Retinal pigment epithelial cell (primary cell): ENCODE measurements around the gene ZNF225.

Experiments used
- DNase-seq: peaks from one replicate; pipeline ENCODE4 v3.0.0-alpha.2; 2010; ENCODE audit warnings: low read depth
- H3K4me3 ChIP-seq: 2 replicates; pipeline ENCODE4 v1.5.1; 2011; ENCODE audit warnings: mild to moderate bottlenecking, low read length, control low read depth, moderate library complexity
- TF ChIP-seq, protein P1 (sequence below): conservative IDR thresholded peaks from 2 replicates; pipeline ENCODE4 v1.5.1; 2011; ENCODE audit warnings: low read depth, low read length, control low read depth, inconsistent platforms

ZNF225 gene

DNA sequence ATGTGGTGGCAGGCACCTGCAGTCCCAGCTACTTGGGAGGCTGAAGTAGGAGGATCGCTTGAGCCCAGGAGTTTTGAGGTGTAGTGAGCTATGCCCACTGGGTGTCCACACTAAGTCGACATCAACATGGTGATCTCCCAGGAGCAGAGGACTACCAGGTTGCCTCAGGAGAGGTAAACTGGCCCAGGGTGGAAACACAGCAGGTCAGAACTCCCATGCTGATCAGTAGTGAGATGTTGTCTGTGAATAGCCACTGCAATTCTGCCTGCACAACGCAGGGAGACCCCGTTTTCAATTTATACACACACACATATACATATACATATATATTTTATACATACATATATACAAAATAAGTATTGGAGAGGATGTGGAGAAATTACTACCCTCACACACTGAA is 21.1 kb upstream of the ZNF225 start:
- H3K4me3 ChIP-seq, result no peak overlapping the region
- DNase-seq, result no peak
- TF ChIP-seq, protein P1, sequence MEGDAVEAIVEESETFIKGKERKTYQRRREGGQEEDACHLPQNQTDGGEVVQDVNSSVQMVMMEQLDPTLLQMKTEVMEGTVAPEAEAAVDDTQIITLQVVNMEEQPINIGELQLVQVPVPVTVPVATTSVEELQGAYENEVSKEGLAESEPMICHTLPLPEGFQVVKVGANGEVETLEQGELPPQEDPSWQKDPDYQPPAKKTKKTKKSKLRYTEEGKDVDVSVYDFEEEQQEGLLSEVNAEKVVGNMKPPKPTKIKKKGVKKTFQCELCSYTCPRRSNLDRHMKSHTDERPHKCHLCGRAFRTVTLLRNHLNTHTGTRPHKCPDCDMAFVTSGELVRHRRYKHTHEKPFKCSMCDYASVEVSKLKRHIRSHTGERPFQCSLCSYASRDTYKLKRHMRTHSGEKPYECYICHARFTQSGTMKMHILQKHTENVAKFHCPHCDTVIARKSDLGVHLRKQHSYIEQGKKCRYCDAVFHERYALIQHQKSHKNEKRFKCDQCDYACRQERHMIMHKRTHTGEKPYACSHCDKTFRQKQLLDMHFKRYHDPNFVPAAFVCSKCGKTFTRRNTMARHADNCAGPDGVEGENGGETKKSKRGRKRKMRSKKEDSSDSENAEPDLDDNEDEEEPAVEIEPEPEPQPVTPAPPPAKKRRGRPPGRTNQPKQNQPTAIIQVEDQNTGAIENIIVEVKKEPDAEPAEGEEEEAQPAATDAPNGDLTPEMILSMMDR, result no peak

DNA sequence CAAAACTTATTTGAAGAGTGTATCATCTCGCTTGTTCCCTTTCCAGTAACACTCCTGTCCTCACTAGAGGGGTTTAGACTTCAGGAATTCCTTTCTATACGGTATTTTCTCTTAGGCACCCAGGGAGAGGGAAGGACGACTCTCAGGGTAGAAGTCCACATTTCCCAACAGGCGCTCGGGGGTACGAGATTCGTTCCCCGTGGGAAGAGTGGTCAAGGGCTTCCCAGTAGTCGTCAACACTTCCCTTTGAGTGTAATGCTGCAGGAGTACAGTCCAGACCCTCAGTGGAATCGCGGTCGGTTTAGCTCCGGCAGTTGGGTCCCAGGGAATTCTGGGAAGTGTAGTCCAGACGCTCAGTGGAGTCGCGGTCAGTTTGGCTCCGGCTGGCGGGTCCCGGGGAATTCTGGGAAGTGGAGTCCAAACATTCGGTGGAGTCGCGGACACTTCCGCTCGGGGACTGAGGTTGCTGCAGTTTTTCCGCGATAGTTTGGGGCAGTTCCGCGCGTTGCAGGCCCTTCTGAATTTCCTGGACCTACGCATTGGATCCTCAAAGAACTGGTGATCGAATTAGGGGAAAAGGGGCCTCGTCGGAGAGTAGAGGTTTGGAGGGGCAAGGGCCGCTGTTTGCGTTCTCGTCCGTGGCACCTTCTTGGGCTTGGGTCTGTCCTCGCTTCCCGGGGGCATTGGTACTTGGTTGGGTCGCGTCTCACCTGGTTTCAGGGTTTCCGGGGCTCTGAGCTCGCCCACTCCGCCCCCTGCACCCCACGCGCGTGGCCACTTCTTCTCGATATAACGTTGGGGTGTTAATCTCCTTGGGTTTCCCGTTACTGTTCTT is 19.1 kb upstream of the ZNF225 start, which contains the start of gene ZNF224:
ZNF224 (plus strand) TSS at position 431 of the 835 bp plus-strand sequence. CDS start 3,513 bp downstream, outside the sequence.
- DNase-seq, result peak; percentile 65
- TF ChIP-seq, protein P1, result no peak
- peak within 1 kb of the TSS; percentile 79 for H3K4me3 ChIP-seq

DNA sequence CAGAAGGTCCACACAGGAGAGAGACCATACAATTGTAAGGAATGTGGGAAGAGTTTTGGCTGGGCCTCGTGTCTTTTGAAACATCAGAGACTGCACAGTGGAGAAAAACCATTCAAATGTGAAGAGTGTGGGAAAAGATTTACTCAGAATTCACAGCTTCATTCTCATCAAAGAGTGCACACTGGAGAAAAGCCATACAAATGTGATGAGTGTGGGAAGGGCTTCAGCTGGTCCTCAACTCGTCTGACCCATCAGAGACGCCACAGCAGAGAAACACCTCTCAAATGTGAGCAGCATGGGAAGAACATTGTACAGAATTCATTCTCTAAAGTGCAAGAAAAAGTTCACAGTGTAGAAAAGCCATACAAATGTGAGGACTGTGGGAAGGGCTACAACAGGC is 5.4 kb upstream of the ZNF225 start:
- no peak overlapping the region for H3K4me3 ChIP-seq
- TF ChIP-seq, protein P1, result no peak
- no peak for DNase-seq

DNA sequence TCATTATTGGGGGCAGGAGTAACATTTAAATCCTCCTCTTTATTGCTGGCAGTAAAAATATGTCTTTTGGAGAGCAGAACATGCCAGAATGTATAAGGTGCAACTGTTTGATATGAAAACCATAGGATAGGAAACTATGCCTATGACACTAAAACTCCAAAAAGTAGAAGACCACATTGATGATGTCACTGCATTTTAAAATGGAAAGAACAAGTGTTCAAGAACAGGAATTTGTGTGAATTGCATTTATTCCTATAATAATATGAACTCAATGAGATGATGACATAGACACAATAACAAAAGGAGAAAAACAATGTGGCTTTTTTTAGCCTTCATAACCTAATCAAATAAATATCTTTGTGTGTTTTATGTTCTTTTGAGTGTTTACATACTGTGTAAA is 3.7 kb upstream of the ZNF225 start:
- no peak overlapping the region for H3K4me3 ChIP-seq
- no peak for DNase-seq
- TF ChIP-seq, protein P1, result no peak

DNA sequence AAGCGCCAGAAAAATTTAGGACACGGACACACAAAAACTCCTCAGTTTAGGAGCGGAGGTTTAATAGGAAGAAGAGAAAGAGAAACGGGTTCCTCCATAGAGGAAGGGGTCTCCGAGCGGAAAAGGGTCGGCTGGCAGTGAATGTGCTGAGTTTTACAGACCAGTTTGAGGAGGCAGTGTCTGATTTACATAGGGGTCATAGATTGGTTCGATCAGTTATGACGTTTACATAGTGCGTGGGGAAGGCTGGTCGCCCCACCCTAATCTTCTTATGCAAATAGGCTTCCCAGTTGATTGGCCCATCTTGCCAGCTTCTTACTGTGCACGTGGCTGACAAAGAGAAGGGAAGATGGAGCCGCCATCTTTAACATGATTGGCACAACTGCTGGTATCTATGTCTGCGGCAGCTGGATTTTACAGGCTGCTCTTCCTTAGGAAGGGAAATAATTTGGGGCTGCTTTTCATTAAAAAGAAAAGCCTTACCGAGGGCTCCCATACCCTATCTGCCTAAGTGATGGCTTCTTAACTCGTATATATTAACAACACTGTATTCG is 1.2 kb upstream of the ZNF225 start:
- DNase-seq, result peak; percentile 71
- peak overlapping the region; percentile 97 for H3K4me3 ChIP-seq
- TF ChIP-seq, protein P1, result no peak

DNA sequence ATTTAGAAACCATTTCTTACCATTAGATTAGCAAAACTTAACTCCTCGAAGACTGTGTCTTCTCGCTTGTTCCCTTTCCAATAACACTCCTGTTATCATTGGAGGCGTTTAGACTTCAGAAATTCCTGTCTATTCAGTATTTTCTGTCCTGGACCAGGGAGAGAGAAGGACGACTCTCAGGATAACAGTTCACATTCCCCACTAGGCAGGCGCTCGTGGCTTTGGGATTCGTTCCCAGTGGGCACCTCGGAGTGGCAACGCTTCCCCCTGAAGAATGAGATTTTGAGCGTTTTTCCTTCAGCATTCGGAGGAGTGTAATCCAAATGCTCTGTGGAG is 429 bp upstream of the ZNF225 start:
- peak overlapping the region; percentile 97 for H3K4me3 ChIP-seq
- TF ChIP-seq, protein P1, result no peak
- DNase-seq, result no peak
